ENCODE results near the gene CNTNAP2.

DNA sequence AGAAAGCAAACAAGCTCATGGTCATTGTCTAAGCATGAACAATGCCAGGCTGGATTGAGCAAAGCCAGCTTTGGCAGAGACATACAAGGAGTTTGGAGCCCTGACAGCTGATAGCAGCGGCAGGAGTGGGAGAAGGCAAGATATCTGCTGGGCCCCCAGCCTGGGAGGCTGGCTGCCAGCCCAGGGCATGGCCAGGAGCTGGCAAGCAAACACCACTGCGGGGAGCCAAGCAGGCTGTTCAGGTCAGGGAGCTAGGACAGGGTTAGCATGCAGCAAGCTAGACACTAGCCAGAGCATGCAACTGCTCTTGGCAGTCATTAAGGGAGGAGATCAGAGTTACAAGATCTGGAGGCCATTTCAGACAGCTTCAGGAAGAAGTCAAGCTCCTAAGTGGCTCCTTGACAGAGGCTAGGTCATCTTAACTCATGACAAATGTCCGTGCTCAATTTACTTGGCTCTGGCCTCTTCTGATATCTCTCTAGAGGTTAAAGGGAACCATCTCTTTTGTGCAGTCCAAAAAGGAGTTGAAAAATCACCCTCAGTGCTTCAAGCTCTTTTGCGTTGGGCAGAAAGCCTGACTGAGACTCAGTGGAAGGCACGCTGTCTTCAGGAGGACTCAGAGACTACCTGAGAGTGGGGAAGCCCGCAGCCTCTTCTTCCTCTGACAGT is 2037.1 kb downstream of the CNTNAP2 start:
- TF ChIP-seq POLR2AphosphoS5 (IDR thresholded peaks at IDR 0.05) (no peak), POLR2A (IDR thresholded peaks at IDR 0.05) (no peak)

Data from suprapubic skin (tissue), 4 donors.